Measurements from ENCODE around the gene JAM2.

The JAM2 gene

GRCh38 chr21:25646474-25646873, 7.4 kb downstream of the JAM2 start:
- Histone ChIP-seq H3K36me3 (ENCODE audit: insufficient read depth, low read length) (no peaks in the 10 kb centered on the region), H3K79me2 (ENCODE audit: control insufficient read depth, insufficient read depth, low read length, unreplicated experiment) (no peaks in the 10 kb centered on the region), H3K27me3 (ENCODE audit: insufficient read depth, low read length) (peaks cover 14% of the 10 kb centered on the region), H3K4me3 (ENCODE audit: low read depth, low read length) (no peak overlapping the region), H3K4me1 (ENCODE audit: control insufficient read depth, insufficient read depth, low read length, unreplicated experiment) (no peaks in the 10 kb centered on the region), H2AFZ (ENCODE audit: low read length, unreplicated experiment) (no peak overlapping the region), H3K27ac (ENCODE audit: low read depth, low read length) (no peak overlapping the region)

- H3K4me1 ChIP-seq (ENCODE audit: control insufficient read depth, insufficient read depth, low read length, unreplicated experiment): no peaks in the 10 kb centered on the region
- no peak overlapping the region for H2AFZ ChIP-seq (ENCODE audit: low read length, unreplicated experiment)
- no peak overlapping the region for H3K27ac ChIP-seq (ENCODE audit: low read depth, low read length)
- no peaks in the 10 kb centered on the region for H3K36me3 ChIP-seq (ENCODE audit: insufficient read depth, low read length)
- H3K79me2 ChIP-seq (ENCODE audit: control insufficient read depth, insufficient read depth, low read length, unreplicated experiment): no peaks in the 10 kb centered on the region
- H3K27me3 ChIP-seq (ENCODE audit: insufficient read depth, low read length): peaks cover 6% of the 10 kb centered on the region; the same call in 1 of the 2 replicates
- no peak overlapping the region for H3K4me3 ChIP-seq (ENCODE audit: low read depth, low read length)
Measured at GRCh38 chr21:25647647-25648046, 8.6 kb downstream of the JAM2 start.

GRCh38 chr21:25649146-25649545, 10.1 kb downstream of the JAM2 start:
- Histone ChIP-seq H3K27me3 (ENCODE audit: insufficient read depth, low read length) (peaks cover 4% of the 10 kb centered on the region; the same call in 1 of the 2 replicates), H3K27ac (ENCODE audit: low read depth, low read length) (no peak overlapping the region), H3K36me3 (ENCODE audit: insufficient read depth, low read length) (no peaks in the 10 kb centered on the region), H3K4me3 (ENCODE audit: low read depth, low read length) (no peak overlapping the region), H3K4me1 (ENCODE audit: control insufficient read depth, insufficient read depth, low read length, unreplicated experiment) (no peaks in the 10 kb centered on the region), H3K79me2 (ENCODE audit: control insufficient read depth, insufficient read depth, low read length, unreplicated experiment) (no peaks in the 10 kb centered on the region), H2AFZ (ENCODE audit: low read length, unreplicated experiment) (no peak overlapping the region)

GRCh38 chr21:25656412-25656811, 17.4 kb downstream of the JAM2 start:
- H3K79me2 ChIP-seq (ENCODE audit: control insufficient read depth, insufficient read depth, low read length, unreplicated experiment): no peaks in the 10 kb centered on the region
- no peak overlapping the region for H3K4me3 ChIP-seq (ENCODE audit: low read depth, low read length)
- H2AFZ ChIP-seq (ENCODE audit: low read length, unreplicated experiment): no peak overlapping the region
- H3K4me1 ChIP-seq (ENCODE audit: control insufficient read depth, insufficient read depth, low read length, unreplicated experiment): no peaks in the 10 kb centered on the region
- no peaks in the 10 kb centered on the region for H3K27me3 ChIP-seq (ENCODE audit: insufficient read depth, low read length)
- H3K36me3 ChIP-seq (ENCODE audit: insufficient read depth, low read length): no peaks in the 10 kb centered on the region
- no peak overlapping the region for H3K27ac ChIP-seq (ENCODE audit: low read depth, low read length)

- H3K4me1 ChIP-seq (ENCODE audit: control insufficient read depth, insufficient read depth, low read length, unreplicated experiment): no peaks in the 10 kb centered on the region
- H2AFZ ChIP-seq (ENCODE audit: low read length, unreplicated experiment): no peak overlapping the region
- no peaks in the 10 kb centered on the region for H3K79me2 ChIP-seq (ENCODE audit: control insufficient read depth, insufficient read depth, low read length, unreplicated experiment)
- no peak overlapping the region for H3K27ac ChIP-seq (ENCODE audit: low read depth, low read length)
- no peak overlapping the region for H3K4me3 ChIP-seq (ENCODE audit: low read depth, low read length)
- no peaks in the 10 kb centered on the region for H3K27me3 ChIP-seq (ENCODE audit: insufficient read depth, low read length)
- H3K36me3 ChIP-seq (ENCODE audit: insufficient read depth, low read length): no peaks in the 10 kb centered on the region
Measured at GRCh38 chr21:25657140-25657539, 18.1 kb downstream of the JAM2 start.

GRCh38 chr21:25658427-25659035, 19.5 kb downstream of the JAM2 start:
- Histone ChIP-seq H3K27me3 (ENCODE audit: insufficient read depth, low read length) (no peaks in the 10 kb centered on the region), H3K4me1 (ENCODE audit: control insufficient read depth, insufficient read depth, low read length, unreplicated experiment) (no peaks in the 10 kb centered on the region), H3K36me3 (ENCODE audit: insufficient read depth, low read length) (no peaks in the 10 kb centered on the region), H3K4me3 (ENCODE audit: low read depth, low read length) (no peak overlapping the region), H3K27ac (ENCODE audit: low read depth, low read length) (no peak overlapping the region), H3K79me2 (ENCODE audit: control insufficient read depth, insufficient read depth, low read length, unreplicated experiment) (no peaks in the 10 kb centered on the region), H2AFZ (ENCODE audit: low read length, unreplicated experiment) (no peak overlapping the region)

GRCh38 chr21:25660233-25660632, 21.2 kb downstream of the JAM2 start:
- Histone ChIP-seq H2AFZ (ENCODE audit: low read length, unreplicated experiment) (no peak overlapping the region), H3K4me1 (ENCODE audit: control insufficient read depth, insufficient read depth, low read length, unreplicated experiment) (no peaks in the 10 kb centered on the region), H3K4me3 (ENCODE audit: low read depth, low read length) (no peak overlapping the region), H3K36me3 (ENCODE audit: insufficient read depth, low read length) (no peaks in the 10 kb centered on the region), H3K27me3 (ENCODE audit: insufficient read depth, low read length) (no peaks in the 10 kb centered on the region), H3K79me2 (ENCODE audit: control insufficient read depth, insufficient read depth, low read length, unreplicated experiment) (no peaks in the 10 kb centered on the region), H3K27ac (ENCODE audit: low read depth, low read length) (no peak overlapping the region)

GRCh38 chr21:25664491-25664931, 25.5 kb downstream of the JAM2 start:
- no peaks in the 10 kb centered on the region for H3K4me1 ChIP-seq (ENCODE audit: control insufficient read depth, insufficient read depth, low read length, unreplicated experiment)
- H3K27me3 ChIP-seq (ENCODE audit: insufficient read depth, low read length): peaks cover 20% of the 10 kb centered on the region; the same call in 1 of the 2 replicates
- no peak overlapping the region for H2AFZ ChIP-seq (ENCODE audit: low read length, unreplicated experiment)
- H3K79me2 ChIP-seq (ENCODE audit: control insufficient read depth, insufficient read depth, low read length, unreplicated experiment): no peaks in the 10 kb centered on the region
- H3K27ac ChIP-seq (ENCODE audit: low read depth, low read length): no peak overlapping the region
- no peaks in the 10 kb centered on the region for H3K36me3 ChIP-seq (ENCODE audit: insufficient read depth, low read length)
- H3K4me3 ChIP-seq (ENCODE audit: low read depth, low read length): no peak overlapping the region

GRCh38 chr21:25670726-25671125, 31.7 kb downstream of the JAM2 start:
- no peaks in the 10 kb centered on the region for H3K79me2 ChIP-seq (ENCODE audit: control insufficient read depth, insufficient read depth, low read length, unreplicated experiment)
- no peak overlapping the region for H2AFZ ChIP-seq (ENCODE audit: low read length, unreplicated experiment)
- H3K27me3 ChIP-seq (ENCODE audit: insufficient read depth, low read length): peaks cover 23% of the 10 kb centered on the region; the same call in 1 of the 2 replicates
- H3K4me1 ChIP-seq (ENCODE audit: control insufficient read depth, insufficient read depth, low read length, unreplicated experiment): no peaks in the 10 kb centered on the region
- no peak overlapping the region for H3K4me3 ChIP-seq (ENCODE audit: low read depth, low read length)
- no peaks in the 10 kb centered on the region for H3K36me3 ChIP-seq (ENCODE audit: insufficient read depth, low read length)
- H3K27ac ChIP-seq (ENCODE audit: low read depth, low read length): no peak overlapping the region

- Histone ChIP-seq H2AFZ (ENCODE audit: low read length, unreplicated experiment) (no peak overlapping the region), H3K4me1 (ENCODE audit: control insufficient read depth, insufficient read depth, low read length, unreplicated experiment) (no peaks in the 10 kb centered on the region), H3K36me3 (ENCODE audit: insufficient read depth, low read length) (no peaks in the 10 kb centered on the region), H3K79me2 (ENCODE audit: control insufficient read depth, insufficient read depth, low read length, unreplicated experiment) (no peaks in the 10 kb centered on the region), H3K27me3 (ENCODE audit: insufficient read depth, low read length) (peaks cover 12% of the 10 kb centered on the region; the same call in 1 of the 2 replicates), H3K27ac (ENCODE audit: low read depth, low read length) (no peak overlapping the region), H3K4me3 (ENCODE audit: low read depth, low read length) (no peak overlapping the region)
Measured at GRCh38 chr21:25676451-25676850, 37.4 kb downstream of the JAM2 start.

GRCh38 chr21:25682382-25682781, 43.3 kb downstream of the JAM2 start:
- no peak overlapping the region for H3K4me3 ChIP-seq (ENCODE audit: low read depth, low read length)
- no peaks in the 10 kb centered on the region for H3K79me2 ChIP-seq (ENCODE audit: control insufficient read depth, insufficient read depth, low read length, unreplicated experiment)
- H3K36me3 ChIP-seq (ENCODE audit: insufficient read depth, low read length): no peaks in the 10 kb centered on the region
- no peaks in the 10 kb centered on the region for H3K4me1 ChIP-seq (ENCODE audit: control insufficient read depth, insufficient read depth, low read length, unreplicated experiment)
- H2AFZ ChIP-seq (ENCODE audit: low read length, unreplicated experiment): no peak overlapping the region
- no peak overlapping the region for H3K27ac ChIP-seq (ENCODE audit: low read depth, low read length)
- peaks cover 12% of the 10 kb centered on the region for H3K27me3 ChIP-seq (ENCODE audit: insufficient read depth, low read length)
